SH-SY5Y (cell line): Measurements from ENCODE around the gene PRKCG.

Experiments used
- GATA2 ChIP-seq: IDR thresholded peaks from 2 replicates; pipeline ENCODE4 v1.6.1; 2011; ENCODE audit warnings: mild to moderate bottlenecking, low read depth, low read length
- GATA3 ChIP-seq: IDR thresholded peaks from 2 replicates; pipeline ENCODE4 v1.6.1; 2011; ENCODE audit warnings: low read depth, mild to moderate bottlenecking, low read length, moderate library complexity

DNA sequence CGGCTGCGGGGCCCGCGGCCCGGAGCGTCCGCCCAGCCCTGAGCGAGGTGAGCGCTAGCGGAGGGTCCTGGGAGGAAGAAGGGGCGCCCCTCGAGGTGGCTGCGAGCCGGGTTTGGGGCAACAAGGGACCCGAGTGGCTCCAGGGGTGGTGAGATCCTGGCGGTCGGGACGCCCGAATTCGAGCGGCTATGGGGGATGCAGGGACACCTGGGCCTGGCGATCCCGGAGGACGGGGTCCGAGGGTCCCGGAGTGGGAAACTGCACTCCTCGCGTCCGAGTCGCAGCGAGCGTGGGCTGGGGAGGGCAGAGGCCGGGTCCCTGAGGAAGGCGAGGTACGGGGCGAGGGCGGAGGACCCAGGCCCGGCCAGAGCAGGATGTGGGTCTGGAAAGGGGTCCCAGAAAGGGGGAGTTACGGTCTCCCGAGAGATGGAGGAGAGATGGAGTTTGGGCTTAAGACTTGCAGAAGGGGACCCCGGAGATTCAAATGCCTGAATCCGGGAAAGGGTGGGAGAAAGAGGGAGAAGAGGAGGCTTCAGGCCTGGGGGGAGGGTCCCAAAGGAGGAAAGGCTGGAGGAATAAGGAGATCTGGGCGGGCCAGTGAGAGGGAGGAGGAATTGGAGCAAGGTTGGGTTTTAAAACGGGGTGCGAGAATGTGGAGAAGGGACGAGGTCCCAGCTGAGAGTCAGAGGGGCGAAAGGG, 27.6 kb downstream of the PRKCG start:
- no peak for TF ChIP-seq GATA2
- no peak for TF ChIP-seq GATA3
